HEK293 (cell line): ENCODE measurements around the gene PGC.

Source experiments
- CTCF ChIA-PET: fragments of 350-600 bp; formaldehyde crosslinking; extraction: SDS; loops from one replicate; lab custom pipeline; 2021; ENCODE audit warnings: antibody characterized with exemption; lab: Yijun Ruan, JAX
- POLR2A ChIA-PET: fragments of 300-600 bp; formaldehyde crosslinking; extraction: SDS; loops from one replicate; lab custom pipeline; 2020; ENCODE audit warnings: antibody characterized with exemption, inconsistent platforms; lab: Yijun Ruan, JAX
- H3K27ac ChIP-seq: fragments of 200-500 bp; sonication (Bioruptor generic); 2 replicates; pipeline ENCODE4 v1.5.1; 2014; ENCODE audit warnings: low read depth, low read length, control low read depth, inconsistent platforms; ENCODE audit errors: extremely low read depth
- H3K36me3 ChIP-seq, 2 experiments: fragments of 200-500 bp in 1 of 2; sonication (Bioruptor generic) in 1 of 2; 1 replicate in 1 of 2; 2 replicates in 1 of 2; pipeline ENCODE4 v1.5.1; 2014 to 2017; ENCODE audit warnings: inconsistent platforms in 2 of 2, low read length in 2 of 2; ENCODE audit not compliant: control insufficient read depth in 2 of 2, insufficient read depth in 1 of 2
- H3K4me1 ChIP-seq: fragments of 200-500 bp; sonication (Bioruptor generic); 2 replicates; pipeline ENCODE4 v1.5.1; 2014; ENCODE audit warnings: mild to moderate bottlenecking, low read length, inconsistent platforms; ENCODE audit not compliant: control insufficient read depth, insufficient read depth
- H3K4me3 ChIP-seq: 2 replicates; pipeline ENCODE4 v1.5.1; 2011; ENCODE audit warnings: low read depth, mild to moderate bottlenecking, control low read depth, low read length, moderate library complexity
- H3K9me3 ChIP-seq: fragments of 200-500 bp; sonication (Bioruptor generic); 2 replicates; pipeline ENCODE4 v1.5.1; 2014; ENCODE audit warnings: low read depth, low read length, inconsistent platforms; ENCODE audit not compliant: control insufficient read depth, insufficient read depth
- GLIS1 ChIP-seq: fragments of 450-650 bp; formaldehyde crosslinking; IDR thresholded peaks from 2 replicates; pipeline ENCODE4 v1.5.1; 2016; ENCODE audit warnings: missing biosample characterization, missing genetic modification characterization
- GLIS2 ChIP-seq: fragments of 450-650 bp; formaldehyde crosslinking; IDR thresholded peaks from 2 replicates; pipeline ENCODE4 v1.5.1; 2016; ENCODE audit warnings: missing biosample characterization, missing genetic modification characterization
- KLF1 ChIP-seq: fragments of 450-650 bp; formaldehyde crosslinking; IDR thresholded peaks from 2 replicates; pipeline ENCODE4 v1.5.1; 2016; ENCODE audit warnings: missing biosample characterization, missing genetic modification characterization
- MEIS1 ChIP-seq: sonication (generic); formaldehyde crosslinking; IDR thresholded peaks from 2 replicates; pipeline ENCODE4 v1.8.1; 2022; ENCODE audit warnings: missing genetic modification reagents, mild to moderate bottlenecking, borderline replicate concordance
- OSR2 ChIP-seq: fragments of 450-650 bp; formaldehyde crosslinking; IDR thresholded peaks from 2 replicates; pipeline ENCODE4 v1.5.1; 2016; ENCODE audit warnings: missing biosample characterization, missing genetic modification characterization
- SCRT2 ChIP-seq: fragments of 450-650 bp; formaldehyde crosslinking; IDR thresholded peaks from 2 replicates; pipeline ENCODE4 v1.5.1; 2016; ENCODE audit warnings: missing biosample characterization, missing genetic modification characterization
- TRIM28 ChIP-seq: IDR thresholded peaks from 2 replicates; pipeline ENCODE4 v1.6.1; 2011; ENCODE audit warnings: low read length, control low read depth, borderline replicate concordance
- YY1 ChIP-seq: fragments of 450-650 bp; formaldehyde crosslinking; IDR thresholded peaks from 2 replicates; pipeline ENCODE4 v1.5.1; 2018; ENCODE audit warnings: missing biosample characterization, missing genetic modification characterization
- ZBTB49 ChIP-seq: fragments of 450-650 bp; formaldehyde crosslinking; IDR thresholded peaks from 2 replicates; pipeline ENCODE4 v1.5.1; 2016; ENCODE audit warnings: missing biosample characterization, missing genetic modification characterization, low read depth
- ZFP3 ChIP-seq: fragments of 450-650 bp; formaldehyde crosslinking; IDR thresholded peaks from 2 replicates; pipeline ENCODE4 v1.5.1; 2016; ENCODE audit warnings: low read depth, missing biosample characterization, missing genetic modification characterization
- ZIC2 ChIP-seq: fragments of 450-650 bp; formaldehyde crosslinking; IDR thresholded peaks from 2 replicates; pipeline ENCODE4 v1.5.1; 2016; ENCODE audit warnings: missing biosample characterization, missing genetic modification characterization
- ZNF121 ChIP-seq: fragments of 450-650 bp; formaldehyde crosslinking; IDR thresholded peaks from 2 replicates; pipeline ENCODE4 v1.5.1; 2016; ENCODE audit warnings: missing biosample characterization, missing genetic modification characterization
- ZNF18 ChIP-seq: fragments of 450-650 bp; formaldehyde crosslinking; IDR thresholded peaks from 2 replicates; pipeline ENCODE4 v1.5.1; 2016; ENCODE audit warnings: missing biosample characterization, missing genetic modification characterization
- ZNF221 ChIP-seq: fragments of 450-650 bp; formaldehyde crosslinking; IDR thresholded peaks from 2 replicates; pipeline ENCODE4 v1.5.1; 2017; ENCODE audit warnings: missing biosample characterization, missing genetic modification characterization, borderline replicate concordance
- ZNF423 ChIP-seq: fragments of 450-650 bp; formaldehyde crosslinking; IDR thresholded peaks from 2 replicates; pipeline ENCODE4 v1.5.1; 2016; ENCODE audit warnings: missing biosample characterization, missing genetic modification characterization
- ZNF510 ChIP-seq: fragments of 450-650 bp; formaldehyde crosslinking; IDR thresholded peaks from 2 replicates; pipeline ENCODE4 v1.5.1; 2018; ENCODE audit warnings: mild to moderate bottlenecking, missing genetic modification characterization, missing biosample characterization; ENCODE audit not compliant: insufficient replicate concordance
- ZNF529 ChIP-seq: fragments of 450-650 bp; formaldehyde crosslinking; IDR thresholded peaks from 2 replicates; pipeline ENCODE4 v1.5.1; 2017; ENCODE audit warnings: missing genetic modification characterization, missing biosample characterization; ENCODE audit not compliant: insufficient replicate concordance
- ZNF623 ChIP-seq: fragments of 450-650 bp; formaldehyde crosslinking; IDR thresholded peaks from 2 replicates; pipeline ENCODE4 v1.5.1; 2016; ENCODE audit warnings: missing biosample characterization, missing genetic modification characterization
- ZNF629 ChIP-seq: fragments of 450-650 bp; formaldehyde crosslinking; IDR thresholded peaks from 2 replicates; pipeline ENCODE4 v1.5.1; 2017; ENCODE audit warnings: missing biosample characterization, missing genetic modification characterization
- ZNF704 ChIP-seq: fragments of 450-650 bp; formaldehyde crosslinking; IDR thresholded peaks from 2 replicates; pipeline ENCODE4 v1.5.1; 2016; ENCODE audit warnings: missing biosample characterization, missing genetic modification characterization
- TF ChIP-seq, protein P1 (sequence below): fragments of 450-650 bp; formaldehyde crosslinking; IDR thresholded peaks from 2 replicates; pipeline ENCODE4; 2016; ENCODE audit warnings: missing biosample characterization, missing genetic modification characterization

PGC gene

DNA sequence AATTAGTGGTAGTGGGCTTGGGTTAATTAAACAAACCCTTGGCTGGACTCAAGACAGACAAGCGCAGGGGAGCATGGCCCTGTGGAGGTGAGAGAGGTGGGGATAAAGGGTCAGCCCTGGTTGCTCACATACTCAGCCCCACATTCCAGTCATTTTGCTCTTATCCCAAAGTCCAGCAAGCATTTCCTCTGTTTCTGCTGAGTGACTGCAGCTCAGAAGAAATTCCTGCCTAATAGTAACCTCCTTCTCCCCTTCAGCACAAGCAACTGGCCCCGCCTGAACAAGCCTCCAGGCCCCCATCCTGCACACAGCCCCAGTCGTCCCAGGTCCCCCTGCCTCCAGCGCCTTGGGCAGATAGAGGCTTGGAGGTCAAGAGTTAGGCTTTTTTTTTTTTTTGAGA, 8.2 kb downstream of the PGC start (continued):
- TF ChIP-seq, protein P1, sequence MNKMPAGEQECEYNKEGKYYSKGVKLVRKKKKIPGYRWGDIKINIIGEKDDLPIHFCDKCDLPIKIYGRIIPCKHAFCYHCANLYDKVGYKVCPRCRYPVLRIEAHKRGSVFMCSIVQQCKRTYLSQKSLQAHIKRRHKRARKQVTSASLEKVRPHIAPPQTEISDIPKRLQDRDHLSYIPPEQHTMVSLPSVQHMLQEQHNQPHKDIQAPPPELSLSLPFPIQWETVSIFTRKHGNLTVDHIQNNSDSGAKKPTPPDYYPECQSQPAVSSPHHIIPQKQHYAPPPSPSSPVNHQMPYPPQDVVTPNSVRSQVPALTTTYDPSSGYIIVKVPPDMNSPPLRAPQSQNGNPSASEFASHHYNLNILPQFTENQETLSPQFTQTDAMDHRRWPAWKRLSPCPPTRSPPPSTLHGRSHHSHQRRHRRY (tag by site-specific recombination) = no peak
- no peak for TF ChIP-seq ZNF623 (tag by site-specific recombination)
- TF ChIP-seq ZIC2 (tag by site-specific recombination) = no peak
- no peak for TF ChIP-seq OSR2 (tag by site-specific recombination)
- TF ChIP-seq TRIM28 = no peak
- TF ChIP-seq ZNF423 = no peak
- TF ChIP-seq ZBTB49 (tag by site-specific recombination) = no peak
- no peak for TF ChIP-seq ZNF510 (tag by site-specific recombination)
- TF ChIP-seq MEIS1 (CRISPR knock-in tag) = no peak
- no peak for TF ChIP-seq ZNF221 (tag by site-specific recombination)
- no peak for TF ChIP-seq KLF1
- TF ChIP-seq ZNF629 (tag by site-specific recombination) = no peak

- H3K27ac ChIP-seq = no peak overlapping the region
- no peaks in the 10 kb centered on the region for H3K9me3 ChIP-seq
- H3K4me1 ChIP-seq = 0 out of 2 replicates have a peak, but pooled peaks cover 3% of the 10 kb centered on the region
- no peak overlapping the region for H3K4me3 ChIP-seq
- ChIA-PET POLR2A (no interaction called here), CTCF (interaction anchor here (1.0 to 6.7 kb wide), 3 partner anchors 33 to 49 kb away, joined by 4 to 51 read pairs (median 5); no protein-coding TSS in a partner anchor)
- no peaks in the 10 kb centered on the region for H3K36me3 ChIP-seq
- TF ChIP-seq ZNF121 = no peak
- TF ChIP-seq ZNF18 (tag by site-specific recombination) = no peak
- no peak for TF ChIP-seq GLIS1 (tag by site-specific recombination)
- no peak for TF ChIP-seq SCRT2 (tag by site-specific recombination)
- TF ChIP-seq ZFP3 (tag by site-specific recombination) = no peak
- TF ChIP-seq YY1 (tag by site-specific recombination) = no peak
- TF ChIP-seq GLIS2 (tag by site-specific recombination) = no peak
- TF ChIP-seq ZNF529 (tag by site-specific recombination) = no peak
- no peak for TF ChIP-seq KLF1
- no peak for TF ChIP-seq ZNF704 (tag by site-specific recombination)
Measured at GRCh38 chr6:41737591-41738130, 9.5 kb downstream of the PGC start.
